GM18858 (cell line): ENCODE results near the gene CDC73.
"Not testable (repeated sequence)": the region's sequence is repeated elsewhere in the genome, so short reads cannot be mapped to it uniquely, and the experiment has no call there.

Source experiments
- ATAC-seq: cut with Tn5 transposase; IDR thresholded peaks from one replicate; pipeline ENCODE4 v1.9.1; 2021; ENCODE audit not compliant: unreplicated experiment

CDC73 gene

DNA sequence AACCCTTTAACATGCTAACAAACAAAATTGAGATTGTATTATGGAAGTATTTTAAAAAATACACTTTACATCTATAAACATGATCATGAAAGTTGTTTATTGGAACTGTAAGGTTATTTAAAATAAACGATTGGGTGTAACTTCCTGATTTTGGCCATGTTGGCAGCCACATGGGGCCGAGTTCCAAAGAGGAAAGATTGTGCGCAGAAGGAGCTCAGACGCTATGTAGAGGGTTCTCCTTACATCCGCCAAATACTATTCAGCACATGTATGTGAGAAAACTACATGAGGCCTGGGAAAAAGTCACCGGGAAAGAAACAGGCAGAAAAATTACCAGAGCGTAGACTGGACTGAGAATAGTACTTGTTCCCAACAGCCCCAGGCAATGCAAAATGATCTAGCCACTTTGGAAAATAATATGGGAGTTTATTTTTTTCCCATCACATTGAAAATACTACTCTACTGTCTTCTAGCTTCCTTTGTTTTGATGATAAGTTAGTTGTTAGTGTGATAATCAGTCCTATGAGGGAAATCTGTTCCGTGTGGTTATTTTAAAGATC, 100.3 kb downstream of the CDC73 start:
- ATAC-seq = no peak

GRCh38 chr1:193229136-193229535, 107.3 kb downstream of the CDC73 start:
- ATAC-seq = no peak

- not testable (repeated sequence) for ATAC-seq
These were observed 109.3 kb downstream of the CDC73 start for GRCh38 chr1:193231146-193231545.

- no peak for ATAC-seq
These were observed 112.7 kb downstream of the CDC73 start for GRCh38 chr1:193234530-193234929.

DNA sequence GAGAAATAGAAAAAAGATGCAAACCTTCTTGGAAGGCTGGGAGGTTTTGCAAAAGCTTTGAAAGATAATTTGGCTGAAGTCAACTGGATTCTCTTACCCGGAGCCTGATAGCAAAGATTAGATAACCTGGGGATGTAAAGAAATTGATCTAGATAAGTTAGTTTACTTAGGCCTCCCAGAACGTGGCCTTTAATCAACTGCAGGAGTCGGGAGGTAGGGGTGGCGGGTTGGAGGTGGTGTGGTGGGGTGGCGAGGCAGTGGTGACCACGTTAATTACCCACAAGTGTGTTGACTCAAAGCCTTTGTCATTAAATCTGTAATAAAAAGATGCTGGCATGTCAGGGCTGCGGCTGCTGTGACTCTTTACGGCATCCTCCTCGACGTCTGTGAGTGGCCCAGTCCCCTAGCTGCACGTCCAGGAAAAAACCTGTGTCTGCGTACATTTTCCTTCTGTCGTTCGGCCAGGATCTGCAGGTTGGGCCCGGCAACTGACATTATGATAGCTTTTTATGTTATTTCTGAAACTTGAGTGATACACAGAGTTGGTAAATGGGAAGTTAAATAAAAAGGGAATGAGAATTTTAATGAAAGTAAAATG, 115.6 kb downstream of the CDC73 start:
- no peak for ATAC-seq

DNA sequence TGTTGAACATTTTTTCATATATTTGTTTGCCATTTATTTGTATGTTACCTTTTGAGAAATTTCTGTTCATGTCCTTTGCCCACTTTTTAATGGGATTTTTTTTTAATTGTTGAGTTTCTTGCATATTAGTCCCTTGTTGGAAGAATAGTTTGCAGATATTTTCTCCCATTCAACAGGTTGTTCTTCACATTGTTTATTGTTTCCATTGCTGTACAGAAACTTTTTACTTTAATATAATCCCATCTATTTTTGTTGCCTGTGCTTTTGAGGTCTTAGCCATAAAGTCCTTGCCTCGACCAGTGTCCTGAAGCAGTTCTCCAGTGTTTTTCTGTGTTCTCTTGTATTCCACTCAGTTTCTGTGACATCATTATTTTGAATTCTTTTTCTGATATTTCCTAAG, 118.8 kb downstream of the CDC73 start:
- ATAC-seq = no peak

DNA sequence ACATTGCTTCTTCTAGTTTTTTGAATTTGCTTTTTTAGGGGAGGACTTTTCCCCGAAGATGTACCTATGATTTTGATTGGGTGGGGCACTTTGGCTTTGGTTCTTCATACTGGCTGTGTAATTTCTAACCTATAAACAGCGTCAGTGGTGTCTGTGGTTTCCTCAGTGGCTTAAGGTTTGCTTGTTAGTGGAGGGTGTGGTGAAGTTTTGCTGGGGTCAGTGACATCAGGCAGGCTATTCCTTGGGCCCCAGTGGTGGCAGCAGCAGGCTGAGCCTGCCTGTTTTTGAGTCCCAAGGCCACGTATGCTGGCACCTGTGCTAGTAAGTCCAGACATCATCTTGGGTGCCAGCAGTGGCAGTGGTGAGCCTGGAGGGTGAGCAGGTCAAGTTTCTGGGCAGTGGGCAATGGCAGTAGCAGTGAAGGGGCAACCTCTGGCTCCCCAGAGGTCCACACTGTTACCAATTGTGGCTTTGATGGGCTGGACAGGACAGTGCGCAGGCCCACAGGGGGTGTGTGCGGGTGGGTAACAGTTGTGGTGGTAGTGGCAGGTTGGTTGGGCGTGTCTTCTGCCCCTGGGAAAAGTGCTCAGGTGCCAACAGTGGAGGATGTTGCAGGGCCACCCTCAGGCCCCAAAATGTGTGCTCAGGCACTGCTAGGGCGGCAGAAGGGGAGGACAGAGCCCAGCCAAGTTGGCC, 119.4 kb downstream of the CDC73 start:
- no peak for ATAC-seq

DNA sequence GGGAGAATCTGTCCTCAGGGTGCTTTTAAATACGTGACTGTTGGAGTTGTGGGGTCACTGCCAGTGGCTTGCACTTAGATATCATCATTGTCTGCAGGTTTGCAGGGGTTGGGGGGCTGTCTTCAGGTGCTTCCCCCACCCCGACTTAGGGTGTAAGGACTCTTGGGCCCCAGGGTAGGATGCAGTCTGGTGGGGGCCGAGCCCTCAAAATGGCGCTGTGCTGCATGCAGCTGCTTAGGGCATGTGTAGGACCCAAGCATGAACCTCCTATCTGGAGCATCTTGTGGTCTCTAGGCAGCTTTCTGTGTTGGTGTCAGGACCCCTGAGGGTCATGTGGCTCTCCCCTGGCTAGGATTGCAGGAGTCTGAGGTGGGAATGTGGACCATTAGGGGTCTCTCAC, 120.2 kb downstream of the CDC73 start:
- ATAC-seq = no peak

DNA sequence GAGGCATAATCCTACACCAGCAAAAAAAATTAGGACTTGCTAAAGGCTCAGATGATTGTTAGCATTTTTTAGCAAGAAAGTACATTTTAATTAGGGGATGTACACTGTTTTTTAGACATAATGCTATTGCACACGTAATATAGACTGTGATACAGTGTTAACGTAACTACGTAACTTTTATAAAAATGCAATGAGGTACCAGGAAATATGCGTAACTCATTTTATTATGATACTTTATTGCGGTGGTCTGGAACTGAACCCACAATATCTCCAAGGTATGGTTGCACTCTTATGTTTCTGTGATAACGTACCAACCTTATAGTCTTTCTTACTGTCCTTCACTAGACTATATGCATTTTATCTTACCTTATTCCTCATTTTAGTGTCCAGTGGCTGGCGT, 127.4 kb downstream of the CDC73 start:
- no peak for ATAC-seq

DNA sequence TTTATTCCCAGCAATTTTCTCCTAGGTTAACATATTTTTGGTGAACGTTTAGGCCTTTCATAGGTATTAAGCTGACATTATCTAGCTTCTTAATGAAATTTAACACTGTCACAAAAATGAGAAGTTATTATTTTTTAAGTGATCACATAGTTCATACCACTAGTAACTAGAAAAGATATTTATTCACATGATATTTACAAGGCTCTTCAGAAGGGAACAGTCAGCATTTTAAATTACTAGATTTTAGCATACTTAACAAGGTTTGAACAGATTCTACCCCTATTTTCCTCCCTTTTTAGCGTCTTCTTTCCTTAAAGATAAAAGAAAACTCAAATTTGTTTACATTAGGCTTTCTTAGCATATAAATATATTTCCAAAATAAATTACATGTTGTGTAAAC, 130.1 kb downstream of the CDC73 start:
- ATAC-seq = no peak

DNA sequence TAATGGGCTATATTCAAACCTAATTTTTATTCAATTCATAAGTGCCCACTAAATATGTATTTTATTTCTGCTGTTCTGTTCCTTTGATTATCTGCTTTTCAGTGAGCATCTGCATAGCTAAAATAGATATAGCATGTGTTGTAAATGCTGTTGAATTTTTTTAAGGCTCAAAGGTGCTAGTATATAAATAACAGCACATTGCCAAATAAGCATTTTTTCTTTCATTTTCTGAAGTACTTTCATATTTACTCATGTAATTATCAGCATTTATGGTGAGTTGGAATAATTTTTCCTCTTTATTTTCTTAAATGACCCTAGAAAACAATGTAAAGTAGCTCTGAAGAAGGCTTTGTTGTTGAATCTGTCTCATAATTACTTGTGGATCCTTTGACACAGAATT, 134.2 kb downstream of the CDC73 start:
- no peak for ATAC-seq

- ATAC-seq = no peak
These were observed 137.8 kb downstream of the CDC73 start for GRCh38 chr1:193259636-193260035.

- no peak for ATAC-seq
These were observed 138.4 kb downstream of the CDC73 start for GRCh38 chr1:193260056-193260745.

GRCh38 chr1:193260896-193261295, 139.1 kb downstream of the CDC73 start:
- no peak for ATAC-seq

- ATAC-seq = no peak
These were observed 140.8 kb downstream of the CDC73 start for GRCh38 chr1:193262661-193263060.

GRCh38 chr1:193264313-193265065, 142.7 kb downstream of the CDC73 start:
- no peak for ATAC-seq

DNA sequence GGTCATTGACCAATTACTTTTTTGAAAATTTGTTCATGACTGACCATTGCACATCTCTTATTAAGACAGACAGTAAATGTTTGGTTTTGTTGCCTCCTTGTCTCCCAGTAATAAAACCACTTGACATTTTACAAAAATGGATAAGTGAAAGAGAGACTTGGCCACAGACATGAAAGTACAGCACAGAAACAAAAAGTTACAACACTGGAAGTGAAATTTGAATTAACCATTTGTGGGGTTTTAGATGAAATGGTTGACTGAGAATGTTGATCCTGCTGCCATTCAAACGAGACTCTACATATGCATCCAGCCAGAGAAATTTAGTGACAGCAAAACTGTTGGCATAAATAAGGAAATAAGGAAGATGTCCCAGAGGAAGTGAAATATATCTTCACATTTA, 143.9 kb downstream of the CDC73 start:
- peak; percentile 55 for ATAC-seq

DNA sequence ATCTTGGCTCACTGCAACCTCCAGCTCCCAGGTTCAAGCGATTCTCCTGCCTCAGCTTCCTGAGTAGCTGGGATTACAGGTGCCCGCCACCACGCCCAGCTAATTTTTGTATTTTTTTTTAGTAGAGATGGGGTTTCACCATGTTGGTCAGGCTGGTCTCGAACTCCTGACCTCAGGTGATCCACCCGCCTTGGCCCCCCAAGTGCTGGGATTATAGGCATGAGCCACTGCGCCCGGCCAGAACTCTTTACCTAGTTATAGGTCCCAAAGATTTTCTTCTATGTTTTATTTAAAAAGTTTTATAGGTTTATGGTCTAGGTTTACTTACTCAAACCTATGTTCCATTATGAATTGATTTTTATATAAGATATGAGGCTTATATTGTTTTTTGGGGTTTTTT, 145.0 kb downstream of the CDC73 start:
- ATAC-seq = not testable (repeated sequence)

- peak; percentile 93 for ATAC-seq
These were observed 149.2 kb downstream of the CDC73 start for GRCh38 chr1:193270996-193271395.

- no peak for ATAC-seq
These were observed 153.9 kb downstream of the CDC73 start for GRCh38 chr1:193275773-193276172.

- ATAC-seq = no peak
These were observed 157.1 kb downstream of the CDC73 start for GRCh38 chr1:193278968-193279367.
